Measurements from ENCODE around the gene PLPPR2. TPM values are rescaled to one million over a fixed set of nuclear protein-coding genes. Genes with fewer than 3 reads are reported as not detected.
A peak's percentile ranks its signal among the peaks of the same experiment; 100 is the strongest.

Gene PLPPR2
- total RNA-seq, 1 donor from 2014 or later, result 2.2 TPM

DNA sequence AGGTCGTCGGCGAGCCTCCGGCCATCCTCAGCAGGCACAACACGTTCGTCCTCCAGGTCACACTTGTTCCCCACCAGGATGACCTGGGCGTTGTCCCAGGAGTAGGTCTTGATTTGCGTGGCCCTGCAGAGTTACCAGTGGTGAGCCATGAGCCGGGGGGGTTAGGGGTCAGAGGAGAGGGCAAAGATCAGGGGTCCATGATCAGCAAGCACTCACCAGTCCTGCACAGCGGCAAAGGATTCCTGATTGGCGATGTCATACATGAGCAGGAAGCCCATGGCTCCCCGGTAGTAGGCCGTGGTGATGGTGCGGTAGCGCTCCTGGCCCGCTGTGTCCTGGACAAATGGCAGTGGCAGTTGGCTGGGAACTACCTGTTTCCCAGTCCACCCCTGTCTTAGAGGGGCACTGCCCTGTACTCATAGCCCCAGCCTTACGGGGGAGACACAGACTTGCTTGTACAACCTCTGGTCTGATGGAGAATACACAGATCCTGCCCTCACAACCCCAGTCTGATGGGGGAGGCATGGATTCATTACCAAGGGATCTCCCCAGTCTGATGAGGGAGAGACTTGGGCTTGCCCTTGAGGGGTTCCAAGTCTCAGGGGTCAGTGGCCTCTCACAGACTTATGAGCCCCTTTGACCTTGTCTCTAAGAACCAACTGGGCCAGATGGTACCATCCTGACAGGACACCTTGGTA, 19.6 kb upstream of the PLPPR2 start:
- H3K9me3 Mint-ChIP-seq, result no peaks in the 10 kb centered on the region
- POLR2A ChIA-PET, result no interaction called here
- DNase-seq (no peak), ATAC-seq (ENCODE audit: low read depth) (no peak)
- CTCF ChIA-PET, result no interaction called here
- peaks cover 24% of the 10 kb centered on the region for H3K4me1 Mint-ChIP-seq
- TF ChIP-seq, protein P1, sequence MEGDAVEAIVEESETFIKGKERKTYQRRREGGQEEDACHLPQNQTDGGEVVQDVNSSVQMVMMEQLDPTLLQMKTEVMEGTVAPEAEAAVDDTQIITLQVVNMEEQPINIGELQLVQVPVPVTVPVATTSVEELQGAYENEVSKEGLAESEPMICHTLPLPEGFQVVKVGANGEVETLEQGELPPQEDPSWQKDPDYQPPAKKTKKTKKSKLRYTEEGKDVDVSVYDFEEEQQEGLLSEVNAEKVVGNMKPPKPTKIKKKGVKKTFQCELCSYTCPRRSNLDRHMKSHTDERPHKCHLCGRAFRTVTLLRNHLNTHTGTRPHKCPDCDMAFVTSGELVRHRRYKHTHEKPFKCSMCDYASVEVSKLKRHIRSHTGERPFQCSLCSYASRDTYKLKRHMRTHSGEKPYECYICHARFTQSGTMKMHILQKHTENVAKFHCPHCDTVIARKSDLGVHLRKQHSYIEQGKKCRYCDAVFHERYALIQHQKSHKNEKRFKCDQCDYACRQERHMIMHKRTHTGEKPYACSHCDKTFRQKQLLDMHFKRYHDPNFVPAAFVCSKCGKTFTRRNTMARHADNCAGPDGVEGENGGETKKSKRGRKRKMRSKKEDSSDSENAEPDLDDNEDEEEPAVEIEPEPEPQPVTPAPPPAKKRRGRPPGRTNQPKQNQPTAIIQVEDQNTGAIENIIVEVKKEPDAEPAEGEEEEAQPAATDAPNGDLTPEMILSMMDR (IDR thresholded peaks at IDR 0.05), result no peak
- H3K36me3 Mint-ChIP-seq (ENCODE audit: low read depth), result peaks cover 40% of the 10 kb centered on the region
- H3K27ac Mint-ChIP-seq, result no peak overlapping the region
- H3K27me3 Mint-ChIP-seq, result no peaks in the 10 kb centered on the region
- intact Hi-C loops (cut with micrococcal nuclease), result no loop called here
- H3K4me3 Mint-ChIP-seq, result no peak overlapping the region

DNA sequence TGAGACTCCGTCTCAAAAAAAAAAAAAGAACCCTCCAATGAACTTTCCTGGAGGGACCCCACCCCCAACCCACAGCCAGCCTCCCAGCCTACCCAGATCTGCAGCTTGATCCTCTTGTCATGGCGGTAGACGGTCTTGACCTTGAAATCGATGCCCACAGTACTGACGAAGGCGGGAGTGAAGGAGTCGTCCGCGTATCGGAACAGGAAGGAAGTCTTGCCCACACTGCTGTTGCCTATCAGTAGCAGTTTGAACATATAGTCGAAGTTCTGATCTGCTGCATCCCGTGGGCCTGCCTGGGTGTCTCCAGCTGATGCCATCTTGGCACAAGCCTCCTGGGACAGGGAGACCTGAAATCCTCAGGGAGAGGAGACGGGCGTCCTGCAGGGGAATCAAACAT, 18.2 kb upstream of the PLPPR2 start:
- ATAC-seq (ENCODE audit: low read depth), result no peak
- H3K4me1 Mint-ChIP-seq, result peaks cover 24% of the 10 kb centered on the region
- H3K27ac Mint-ChIP-seq, result no peak overlapping the region
- TF ChIP-seq, protein P1 (IDR thresholded peaks at IDR 0.05), result no peak
- H3K4me3 Mint-ChIP-seq, result no peak overlapping the region
- H3K27me3 Mint-ChIP-seq, result no peaks in the 10 kb centered on the region
- CTCF ChIA-PET, result interaction anchor here (1.3 kb wide), 1 partner anchor 9 kb away, joined by 3 read pairs; the partner anchor contains the start of genes CCDC159 and TMEM205
- intact Hi-C loops (cut with micrococcal nuclease), result no loop called here
- DNase-seq, result no peak
- no peaks in the 10 kb centered on the region for H3K9me3 Mint-ChIP-seq
- H3K36me3 Mint-ChIP-seq (ENCODE audit: low read depth), result peaks cover 38% of the 10 kb centered on the region
- POLR2A ChIA-PET, result interaction anchor here (0.7 to 1.2 kb wide), 3 partner anchors 9 to 87 kb away, joined by 3 to 4 read pairs (median 3); partner anchors contain the start of genes CCDC159 and TMEM205

DNA sequence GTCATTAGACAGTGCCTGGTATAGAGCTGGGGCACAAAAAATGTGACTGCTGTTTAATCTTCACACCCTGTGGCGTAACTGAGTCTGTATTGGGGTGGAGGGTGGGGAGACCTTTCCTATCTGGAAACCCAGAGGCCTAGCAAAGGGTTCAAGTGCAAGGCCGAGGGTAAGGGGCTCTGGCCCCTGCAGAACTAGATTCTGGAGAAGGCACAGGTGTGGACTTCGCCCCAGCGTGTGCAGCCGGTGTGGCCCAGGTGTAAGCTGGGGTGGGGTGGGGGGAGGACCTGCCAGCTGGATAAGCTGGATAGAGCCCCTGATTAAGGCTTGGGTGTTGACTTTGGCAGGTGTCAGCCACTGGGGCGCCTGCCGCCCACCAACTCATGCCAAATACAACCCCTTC, 17.1 kb upstream of the PLPPR2 start:
- Mint-ChIP-seq H3K27me3 (no peaks in the 10 kb centered on the region), H3K36me3 (ENCODE audit: low read depth) (peaks cover 38% of the 10 kb centered on the region), H3K4me1 (peaks cover 24% of the 10 kb centered on the region), H3K9me3 (no peaks in the 10 kb centered on the region), H3K4me3 (no peak overlapping the region), H3K27ac (no peak overlapping the region)
- POLR2A ChIA-PET, result no interaction called here
- intact Hi-C loops (cut with micrococcal nuclease), result no loop called here
- CTCF ChIA-PET, result no interaction called here
- DNase-seq, result no peak
- no peak for ATAC-seq (ENCODE audit: low read depth)
- TF ChIP-seq, protein P1 (IDR thresholded peaks at IDR 0.05), result no peak

DNA sequence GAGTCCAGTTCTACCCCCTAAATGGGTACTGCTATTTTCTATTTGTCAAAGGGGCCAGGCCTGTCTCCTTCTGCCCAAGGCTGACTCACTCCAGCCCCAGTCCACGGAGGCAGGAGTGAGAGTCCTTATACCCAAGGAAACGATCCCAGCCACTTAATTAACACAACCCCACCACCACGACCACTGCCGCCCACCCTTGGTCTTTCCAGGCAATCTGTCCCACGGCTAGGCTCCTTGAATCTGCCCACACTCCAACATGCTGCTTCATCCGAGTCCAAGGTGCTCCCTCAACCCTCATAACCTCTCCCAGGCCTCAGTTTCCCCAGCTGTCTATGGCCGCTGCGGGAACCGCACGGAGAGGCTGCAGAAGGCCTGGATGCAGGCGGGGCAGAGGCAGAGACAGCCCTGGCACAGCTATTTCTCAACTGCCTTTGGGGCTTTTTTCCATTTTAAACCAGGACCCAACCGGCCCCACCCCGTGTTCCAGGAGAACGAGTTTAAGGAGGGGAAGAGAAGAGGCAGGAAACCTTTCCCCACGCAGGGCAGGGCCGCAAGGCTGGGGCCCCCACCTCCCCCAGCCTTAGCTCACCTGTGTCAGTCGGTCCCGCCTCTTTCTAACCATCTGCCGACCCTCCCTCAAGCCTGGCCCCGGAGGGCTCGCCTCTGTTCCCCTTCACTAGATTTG, 16.5 kb upstream of the PLPPR2 start:
- no peaks in the 10 kb centered on the region for H3K27me3 Mint-ChIP-seq
- H3K4me3 Mint-ChIP-seq, result peak overlapping the region; percentile 81
- TF ChIP-seq, protein P1 (IDR thresholded peaks at IDR 0.05), result no peak
- no peak overlapping the region for H3K27ac Mint-ChIP-seq
- ChIA-PET POLR2A (interaction anchor here (2.2 kb wide), 1 partner anchor 36 kb away, joined by 13 read pairs; the partner anchor contains the start of gene SWSAP1), CTCF (interaction anchor here (2.0 kb wide), 1 partner anchor 43 kb away, joined by 5 read pairs; no protein-coding TSS in a partner anchor)
- DNase-seq (no peak), ATAC-seq (ENCODE audit: low read depth) (no peak)
- intact Hi-C loops (cut with micrococcal nuclease), result no loop called here
- H3K4me1 Mint-ChIP-seq, result peaks cover 24% of the 10 kb centered on the region
- no peaks in the 10 kb centered on the region for H3K9me3 Mint-ChIP-seq
- H3K36me3 Mint-ChIP-seq (ENCODE audit: low read depth), result peaks cover 37% of the 10 kb centered on the region
